SK-N-SH (cell line): ENCODE results near the gene SIAH1. TPM values are rescaled to one million over a fixed set of nuclear protein-coding genes. Genes with fewer than 3 reads are reported as not detected.

Experiments used
- CTCF ChIA-PET: fragments of 300-600, 350-600 bp; formaldehyde crosslinking; extraction: SDS; loops from one replicate; lab custom pipeline; 2021; lab: Yijun Ruan, JAX
- POLR2A ChIA-PET: fragments of 350-600 bp; sonication (Branson Sonifier 250); formaldehyde crosslinking; extraction: SDS; loops from one replicate; lab custom pipeline; 2020; ENCODE audit warnings: antibody characterized with exemption, inconsistent platforms; lab: Yijun Ruan, JAX
- DNase-seq: peaks from one replicate; pipeline ENCODE4 v3.0.0; 2012
- H2AFZ ChIP-seq: fragments of 200-600 bp; sonication (generic); 2 replicates; pipeline ENCODE4 v1.8.1; 2016; ENCODE audit warnings: antibody characterized with exemption, mild to moderate bottlenecking, low read depth
- H3F3A ChIP-seq: fragments of 200-600 bp; sonication (generic); replicated peaks from 2 replicates; pipeline ENCODE3; 2016; ENCODE audit warnings: antibody characterized with exemption, mild to moderate bottlenecking; ENCODE audit not compliant: insufficient read depth
- H3K27ac ChIP-seq, 2 experiments: fragments of 200-500 bp in 1 of 2; fragments of 200-600 bp in 1 of 2; sonication (Bioruptor generic) in 1 of 2; sonication (generic), shearing (Covaris generic) in 1 of 2; 2 replicates each; pipeline versions ENCODE4 v1.5.1 to v1.6.1; 2014 to 2016; ENCODE audit warnings: low read depth in 2 of 2, inconsistent platforms in 1 of 2, low read length in 1 of 2, mild to moderate bottlenecking in 1 of 2, mixed read lengths in 1 of 2
- H3K27me3 ChIP-seq: fragments of 200-600 bp; sonication (generic), shearing (Covaris generic); 2 replicates; pipeline ENCODE4 v1.6.1; 2016; ENCODE audit warnings: mixed run types; ENCODE audit not compliant: insufficient read depth
- H3K36me3 ChIP-seq, 2 experiments: fragments of 200-500 bp in 1 of 2; fragments of 200-600 bp in 1 of 2; sonication (Bioruptor generic) in 1 of 2; sonication (generic) in 1 of 2; replicated peaks in 1 of 2; 2 replicates each; pipeline versions ENCODE3 to v1.5.1; 2014 to 2016; ENCODE audit warnings: low read length in 1 of 2, mild to moderate bottlenecking in 1 of 2; ENCODE audit not compliant: insufficient read depth in 2 of 2, control insufficient read depth in 1 of 2
- H3K4me1 ChIP-seq, 2 experiments: fragments of 200-500 bp in 1 of 2; fragments of 200-600 bp in 1 of 2; sonication (Bioruptor generic) in 1 of 2; sonication (generic), shearing (Covaris generic) in 1 of 2; 2 replicates each; pipeline versions ENCODE4 v1.5.1 to v1.6.1; 2014 to 2016; ENCODE audit warnings: low read depth in 1 of 2, low read length in 1 of 2, mixed run types in 1 of 2; ENCODE audit not compliant: insufficient read depth in 2 of 2, control insufficient read depth in 1 of 2
- H3K4me2 ChIP-seq: fragments of 200-600 bp; sonication (generic), shearing (Covaris generic); 2 replicates; pipeline ENCODE4 v1.6.1; 2017; ENCODE audit warnings: mixed run types
- H3K4me3 ChIP-seq, 2 experiments: fragments of 200-500 bp in 1 of 2; fragments of 200-600 bp in 1 of 2; sonication (Bioruptor generic) in 1 of 2; sonication (generic), shearing (Covaris generic) in 1 of 2; 2 replicates each; pipeline versions ENCODE4 v1.5.1 to v1.8.1; 2014 to 2016; ENCODE audit warnings: low read depth in 2 of 2, inconsistent platforms in 1 of 2, low read length in 1 of 2, mild to moderate bottlenecking in 1 of 2, mixed read lengths in 1 of 2, moderate library complexity in 1 of 2
- H3K79me2 ChIP-seq: fragments of 200-600 bp; sonication (generic); 2 replicates; pipeline ENCODE4 v1.8.1; 2017; ENCODE audit warnings: mild to moderate bottlenecking; ENCODE audit not compliant: insufficient read depth
- H3K9ac ChIP-seq: fragments of 200-600 bp; sonication (generic); 2 replicates; pipeline ENCODE4 v1.6.1; 2017; ENCODE audit warnings: mixed run types
- H3K9me2 ChIP-seq: fragments of 200-600 bp; sonication (generic); 2 replicates; pipeline ENCODE4 v1.6.1; 2017; ENCODE audit warnings: mixed run types
- H3K9me3 ChIP-seq: fragments of 200-600 bp; sonication (generic); 2 replicates; pipeline ENCODE4 v1.6.1; 2017; ENCODE audit warnings: mixed run types, mild to moderate bottlenecking, moderate library complexity
- H4K20me1 ChIP-seq: fragments of 200-600 bp; sonication (generic); 2 replicates; pipeline ENCODE4 v1.6.1; 2017; ENCODE audit warnings: mild to moderate bottlenecking, mixed run types; ENCODE audit not compliant: insufficient read depth
- CHD2 ChIP-seq: fragments of 150-350 bp; IDR thresholded peaks from 2 replicates; pipeline ENCODE4 v1.6.1; 2018; ENCODE audit warnings: low read length; ENCODE audit not compliant: partially characterized antibody
- CTCF ChIP-seq: fragments of 200-600 bp; sonication (generic); IDR thresholded peaks from 2 replicates; pipeline ENCODE4 v1.6.1; 2017; ENCODE audit warnings: antibody characterized with exemption, mild to moderate bottlenecking, moderate library complexity
- ELF1 ChIP-seq: IDR thresholded peaks from 2 replicates; pipeline ENCODE4 v1.4.0; 2012
- EP300 ChIP-seq, 2 experiments: IDR thresholded peaks; 2 replicates each; pipeline versions ENCODE4 v1.4.0 to v1.6.1; 2012; ENCODE audit warnings: borderline replicate concordance in 1 of 2, low read depth in 1 of 2, low read length in 1 of 2
- EZH2phosphoT487 ChIP-seq: fragments of 200-600 bp; sonication (generic); IDR thresholded peaks from 2 replicates; pipeline ENCODE4 v1.6.1; 2017; ENCODE audit warnings: low read depth, mixed run types, mild to moderate bottlenecking, antibody characterized with exemption, moderate library complexity, borderline replicate concordance
- FOXJ3 ChIP-seq: sonication (generic); formaldehyde crosslinking; IDR thresholded peaks from 2 replicates; pipeline ENCODE4 v1.5.1; 2020; ENCODE audit warnings: mild to moderate bottlenecking, missing genetic modification reagents
- FOXM1 ChIP-seq: IDR thresholded peaks from 2 replicates; pipeline ENCODE4 v1.4.0; 2012; ENCODE audit warnings: low read depth, mild to moderate bottlenecking
- JUND ChIP-seq: IDR thresholded peaks from 2 replicates; pipeline ENCODE4 v1.4.0; 2012
- MEF2A ChIP-seq: IDR thresholded peaks from 2 replicates; pipeline ENCODE4 v1.4.0; 2012; ENCODE audit warnings: low read depth, borderline replicate concordance
- MXI1 ChIP-seq: IDR thresholded peaks from 2 replicates; pipeline ENCODE4 v1.6.1; 2012; ENCODE audit warnings: mild to moderate bottlenecking, low read depth, low read length, improper control_type of control experiment
- NFIC ChIP-seq: IDR thresholded peaks from 2 replicates; pipeline ENCODE4 v1.4.0; 2012; ENCODE audit warnings: borderline replicate concordance
- NRF1 ChIP-seq: IDR thresholded peaks from 2 replicates; pipeline ENCODE4 v1.6.1; 2012; ENCODE audit warnings: low read depth, mild to moderate bottlenecking, low read length
- RAD21 ChIP-seq: IDR thresholded peaks from 2 replicates; pipeline ENCODE4 v1.6.1; 2012; ENCODE audit warnings: mild to moderate bottlenecking, low read length
- RCOR1 ChIP-seq: fragments of 150-350 bp; IDR thresholded peaks from 2 replicates; pipeline ENCODE4 v1.6.1; 2017; ENCODE audit warnings: antibody characterized with exemption, low read length
- SIN3A ChIP-seq: IDR thresholded peaks from 2 replicates; pipeline ENCODE4 v1.6.1; 2012; ENCODE audit warnings: low read depth, mild to moderate bottlenecking, low read length, moderate library complexity, borderline replicate concordance
- SMC3 ChIP-seq: IDR thresholded peaks from 2 replicates; pipeline ENCODE4 v1.6.1; 2012; ENCODE audit warnings: low read depth, low read length, improper control_type of control experiment
- TCF12 ChIP-seq: IDR thresholded peaks from 2 replicates; pipeline ENCODE4 v1.4.0; 2012
- WGBS: methylation state at CpG from one replicate; pipeline ENCODE4 v1.1.6; 2017; ENCODE audit warnings: low lambda C conversion rate; 5-methylcytosine and 5-hydroxymethylcytosine counted together
- polyA plus RNA-seq, 3 experiments: library from polyadenylated mRNA; depleted of rRNA; stranded (reverse); fragments of >200 nt; gene quantifications; 2 replicates each; pipeline ENCODE4 v1.2.3, GENCODE V29; 2012
- TF ChIP-seq, protein P1 (sequence below): IDR thresholded peaks from 2 replicates; pipeline ENCODE4 v1.4.0; 2012; ENCODE audit warnings: low read depth, borderline replicate concordance
- TF ChIP-seq, protein P2 (sequence below): IDR thresholded peaks from 2 replicates; pipeline ENCODE4 v1.4.0; 2012; ENCODE audit warnings: low read depth
- TF ChIP-seq, protein P3 (sequence below): fragments of 150-350 bp; IDR thresholded peaks from 2 replicates; pipeline ENCODE4 v1.6.1; 2017; ENCODE audit warnings: antibody characterized with exemption, low read length, low read depth, borderline replicate concordance
- TF ChIP-seq, protein P4 (sequence below): IDR thresholded peaks from 2 replicates; pipeline ENCODE4; 2012

Gene SIAH1
- polyA plus RNA-seq, 1 of the 3 experiments (the other 2 are of a cell fraction): 15.4 TPM

DNA sequence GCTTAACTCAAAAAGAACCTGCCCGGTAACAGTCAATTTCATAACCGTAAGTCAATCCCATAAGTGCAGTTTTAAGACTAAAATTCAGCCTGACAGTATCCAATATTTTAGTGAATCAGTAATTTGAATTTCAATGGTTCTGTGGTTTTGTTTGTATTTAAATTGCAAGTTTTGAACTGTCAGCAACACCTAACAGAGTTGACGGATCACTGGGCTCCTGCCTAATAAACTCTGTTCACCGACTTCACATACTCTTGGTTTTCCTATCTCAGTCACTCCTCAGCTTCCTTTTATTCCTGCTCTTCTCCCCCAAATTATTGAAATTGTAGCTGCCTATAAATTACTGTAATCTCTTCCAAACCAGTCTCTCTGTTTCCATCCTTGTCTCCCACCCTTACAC is 12.5 kb downstream of the SIAH1 start:
- no peak overlapping the region for H3K9ac ChIP-seq
- H3K4me1 ChIP-seq: peaks cover 14 to 38% of the 10 kb centered on the region in 2 experiments; a peak in 3 of 4 replicates
- no peak for DNase-seq
- no peaks in the 10 kb centered on the region for H3K9me2 ChIP-seq
- CTCF ChIA-PET: no interaction called here
- WGBS: 98% methylated on average over 4 of the region's 4 CpGs
- H3K36me3 ChIP-seq: no peaks in the 10 kb centered on the region
- peaks cover 100% of the 10 kb centered on the region for H3K79me2 ChIP-seq
- peaks cover 26% of the 10 kb centered on the region for H3F3A ChIP-seq
- peaks cover 99% of the 10 kb centered on the region for H4K20me1 ChIP-seq
- TF ChIP-seq, protein P1, sequence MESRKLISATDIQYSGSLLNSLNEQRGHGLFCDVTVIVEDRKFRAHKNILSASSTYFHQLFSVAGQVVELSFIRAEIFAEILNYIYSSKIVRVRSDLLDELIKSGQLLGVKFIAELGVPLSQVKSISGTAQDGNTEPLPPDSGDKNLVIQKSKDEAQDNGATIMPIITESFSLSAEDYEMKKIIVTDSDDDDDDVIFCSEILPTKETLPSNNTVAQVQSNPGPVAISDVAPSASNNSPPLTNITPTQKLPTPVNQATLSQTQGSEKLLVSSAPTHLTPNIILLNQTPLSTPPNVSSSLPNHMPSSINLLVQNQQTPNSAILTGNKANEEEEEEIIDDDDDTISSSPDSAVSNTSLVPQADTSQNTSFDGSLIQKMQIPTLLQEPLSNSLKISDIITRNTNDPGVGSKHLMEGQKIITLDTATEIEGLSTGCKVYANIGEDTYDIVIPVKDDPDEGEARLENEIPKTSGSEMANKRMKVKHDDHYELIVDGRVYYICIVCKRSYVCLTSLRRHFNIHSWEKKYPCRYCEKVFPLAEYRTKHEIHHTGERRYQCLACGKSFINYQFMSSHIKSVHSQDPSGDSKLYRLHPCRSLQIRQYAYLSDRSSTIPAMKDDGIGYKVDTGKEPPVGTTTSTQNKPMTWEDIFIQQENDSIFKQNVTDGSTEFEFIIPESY: no peak
- no peak for TF ChIP-seq MXI1
- no peak for TF ChIP-seq CTCF
- TF ChIP-seq EZH2phosphoT487: no peak
- TF ChIP-seq FOXM1: no peak
- TF ChIP-seq, all 33 proteins: peak for 0
- Histone ChIP-seq H3K9me3 (no peaks in the 10 kb centered on the region), H3K4me2 (no peak overlapping the region), H3K4me3 (no peak overlapping the region), H2AFZ (no peak overlapping the region), H3K27ac (no peak overlapping the region), H3K27me3 (no peaks in the 10 kb centered on the region)
- POLR2A ChIA-PET: no interaction called here

GRCh38 chr16:48371393-48371780 is 13.8 kb downstream of the SIAH1 start:
- H3K4me2 ChIP-seq: no peak overlapping the region
- peaks cover 100% of the 10 kb centered on the region for H3K79me2 ChIP-seq
- no peak for TF ChIP-seq TCF12
- TF ChIP-seq, protein P2, sequence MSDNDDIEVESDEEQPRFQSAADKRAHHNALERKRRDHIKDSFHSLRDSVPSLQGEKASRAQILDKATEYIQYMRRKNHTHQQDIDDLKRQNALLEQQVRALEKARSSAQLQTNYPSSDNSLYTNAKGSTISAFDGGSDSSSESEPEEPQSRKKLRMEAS: no peak
- no peak for TF ChIP-seq CHD2
- TF ChIP-seq NRF1: no peak
- no peak for TF ChIP-seq FOXJ3 (CRISPR knock-in tag)
- TF ChIP-seq SMC3: no peak
- no peak for TF ChIP-seq JUND
- TF ChIP-seq NFIC: no peak
- no peak for TF ChIP-seq MEF2A
- TF ChIP-seq FOXM1: no peak
- no peak for TF ChIP-seq EZH2phosphoT487
- no peak for TF ChIP-seq RCOR1
- no peak for TF ChIP-seq EP300 (IDR thresholded peaks at IDR 0.05; ENCODE audit: borderline replicate concordance in 1 of 2, low read depth in 1 of 2, low read length in 1 of 2)
- TF ChIP-seq, protein P3, sequence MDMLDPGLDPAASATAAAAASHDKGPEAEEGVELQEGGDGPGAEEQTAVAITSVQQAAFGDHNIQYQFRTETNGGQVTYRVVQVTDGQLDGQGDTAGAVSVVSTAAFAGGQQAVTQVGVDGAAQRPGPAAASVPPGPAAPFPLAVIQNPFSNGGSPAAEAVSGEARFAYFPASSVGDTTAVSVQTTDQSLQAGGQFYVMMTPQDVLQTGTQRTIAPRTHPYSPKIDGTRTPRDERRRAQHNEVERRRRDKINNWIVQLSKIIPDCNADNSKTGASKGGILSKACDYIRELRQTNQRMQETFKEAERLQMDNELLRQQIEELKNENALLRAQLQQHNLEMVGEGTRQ: no peak
- TF ChIP-seq RAD21: no peak
- no peak for TF ChIP-seq ELF1
- TF ChIP-seq SIN3A: no peak
- no peak for TF ChIP-seq CTCF
- TF ChIP-seq, protein P4, sequence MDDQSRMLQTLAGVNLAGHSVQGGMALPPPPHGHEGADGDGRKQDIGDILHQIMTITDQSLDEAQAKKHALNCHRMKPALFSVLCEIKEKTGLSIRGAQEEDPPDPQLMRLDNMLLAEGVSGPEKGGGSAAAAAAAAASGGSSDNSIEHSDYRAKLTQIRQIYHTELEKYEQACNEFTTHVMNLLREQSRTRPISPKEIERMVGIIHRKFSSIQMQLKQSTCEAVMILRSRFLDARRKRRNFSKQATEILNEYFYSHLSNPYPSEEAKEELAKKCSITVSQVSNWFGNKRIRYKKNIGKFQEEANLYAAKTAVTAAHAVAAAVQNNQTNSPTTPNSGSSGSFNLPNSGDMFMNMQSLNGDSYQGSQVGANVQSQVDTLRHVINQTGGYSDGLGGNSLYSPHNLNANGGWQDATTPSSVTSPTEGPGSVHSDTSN: no peak
- H3K4me1 ChIP-seq: peaks cover 19 to 52% of the 10 kb centered on the region in 2 experiments; a peak in 3 of 4 replicates
- peaks cover 29% of the 10 kb centered on the region for H3F3A ChIP-seq
- POLR2A ChIA-PET: no interaction called here
- no peak overlapping the region for H3K9ac ChIP-seq
- DNase-seq: no peak
- no peaks in the 10 kb centered on the region for H3K9me2 ChIP-seq
- no peaks in the 10 kb centered on the region for H3K36me3 ChIP-seq
- peak overlapping the region; percentile 21 to 39; a peak in 2 of 4 replicates for H3K27ac ChIP-seq
- CTCF ChIA-PET: no interaction called here
- peaks cover 99% of the 10 kb centered on the region for H4K20me1 ChIP-seq
- no peak overlapping the region for H3K4me3 ChIP-seq
- H3K27me3 ChIP-seq: no peaks in the 10 kb centered on the region
- no peak overlapping the region for H2AFZ ChIP-seq
- no peaks in the 10 kb centered on the region for H3K9me3 ChIP-seq
